SK-N-SH (cell line): ENCODE measurements around the gene MKRN2. TPM values are rescaled to one million over a fixed set of nuclear protein-coding genes. Genes with fewer than 3 reads are reported as not detected.

Source experiments
- CTCF ChIA-PET: fragments of 300-600, 350-600 bp; formaldehyde crosslinking; extraction: SDS; loops from one replicate; lab custom pipeline; 2021; lab: Yijun Ruan, JAX
- POLR2A ChIA-PET: fragments of 350-600 bp; sonication (Branson Sonifier 250); formaldehyde crosslinking; extraction: SDS; loops from one replicate; lab custom pipeline; 2020; ENCODE audit warnings: antibody characterized with exemption, inconsistent platforms; lab: Yijun Ruan, JAX
- DNase-seq: peaks from one replicate; pipeline ENCODE4 v3.0.0; 2012
- H2AFZ ChIP-seq: fragments of 200-600 bp; sonication (generic); 2 replicates; pipeline ENCODE4 v1.8.1; 2016; ENCODE audit warnings: antibody characterized with exemption, mild to moderate bottlenecking, low read depth
- H3F3A ChIP-seq: fragments of 200-600 bp; sonication (generic); replicated peaks from 2 replicates; pipeline ENCODE3; 2016; ENCODE audit warnings: antibody characterized with exemption, mild to moderate bottlenecking; ENCODE audit not compliant: insufficient read depth
- H3K27ac ChIP-seq, 2 experiments: fragments of 200-500 bp in 1 of 2; fragments of 200-600 bp in 1 of 2; sonication (Bioruptor generic) in 1 of 2; sonication (generic), shearing (Covaris generic) in 1 of 2; 2 replicates each; pipeline versions ENCODE4 v1.5.1 to v1.6.1; 2014 to 2016; ENCODE audit warnings: low read depth in 2 of 2, inconsistent platforms in 1 of 2, low read length in 1 of 2, mild to moderate bottlenecking in 1 of 2, mixed read lengths in 1 of 2
- H3K27me3 ChIP-seq: fragments of 200-600 bp; sonication (generic), shearing (Covaris generic); 2 replicates; pipeline ENCODE4 v1.6.1; 2016; ENCODE audit warnings: mixed run types; ENCODE audit not compliant: insufficient read depth
- H3K36me3 ChIP-seq, 2 experiments: fragments of 200-500 bp in 1 of 2; fragments of 200-600 bp in 1 of 2; sonication (Bioruptor generic) in 1 of 2; sonication (generic) in 1 of 2; replicated peaks in 1 of 2; 2 replicates each; pipeline versions ENCODE3 to v1.5.1; 2014 to 2016; ENCODE audit warnings: low read length in 1 of 2, mild to moderate bottlenecking in 1 of 2; ENCODE audit not compliant: insufficient read depth in 2 of 2, control insufficient read depth in 1 of 2
- H3K4me1 ChIP-seq, 2 experiments: fragments of 200-500 bp in 1 of 2; fragments of 200-600 bp in 1 of 2; sonication (Bioruptor generic) in 1 of 2; sonication (generic), shearing (Covaris generic) in 1 of 2; 2 replicates each; pipeline versions ENCODE4 v1.5.1 to v1.6.1; 2014 to 2016; ENCODE audit warnings: low read depth in 1 of 2, low read length in 1 of 2, mixed run types in 1 of 2; ENCODE audit not compliant: insufficient read depth in 2 of 2, control insufficient read depth in 1 of 2
- H3K4me2 ChIP-seq: fragments of 200-600 bp; sonication (generic), shearing (Covaris generic); 2 replicates; pipeline ENCODE4 v1.6.1; 2017; ENCODE audit warnings: mixed run types
- H3K4me3 ChIP-seq, 2 experiments: fragments of 200-500 bp in 1 of 2; fragments of 200-600 bp in 1 of 2; sonication (Bioruptor generic) in 1 of 2; sonication (generic), shearing (Covaris generic) in 1 of 2; 2 replicates each; pipeline versions ENCODE4 v1.5.1 to v1.8.1; 2014 to 2016; ENCODE audit warnings: low read depth in 2 of 2, inconsistent platforms in 1 of 2, low read length in 1 of 2, mild to moderate bottlenecking in 1 of 2, mixed read lengths in 1 of 2, moderate library complexity in 1 of 2
- H3K79me2 ChIP-seq: fragments of 200-600 bp; sonication (generic); 2 replicates; pipeline ENCODE4 v1.8.1; 2017; ENCODE audit warnings: mild to moderate bottlenecking; ENCODE audit not compliant: insufficient read depth
- H3K9ac ChIP-seq: fragments of 200-600 bp; sonication (generic); 2 replicates; pipeline ENCODE4 v1.6.1; 2017; ENCODE audit warnings: mixed run types
- H3K9me2 ChIP-seq: fragments of 200-600 bp; sonication (generic); 2 replicates; pipeline ENCODE4 v1.6.1; 2017; ENCODE audit warnings: mixed run types
- H3K9me3 ChIP-seq: fragments of 200-600 bp; sonication (generic); 2 replicates; pipeline ENCODE4 v1.6.1; 2017; ENCODE audit warnings: mixed run types, mild to moderate bottlenecking, moderate library complexity
- H4K20me1 ChIP-seq: fragments of 200-600 bp; sonication (generic); 2 replicates; pipeline ENCODE4 v1.6.1; 2017; ENCODE audit warnings: mild to moderate bottlenecking, mixed run types; ENCODE audit not compliant: insufficient read depth
- CTCF ChIP-seq: fragments of 200-600 bp; sonication (generic); IDR thresholded peaks from 2 replicates; pipeline ENCODE4 v1.6.1; 2017; ENCODE audit warnings: antibody characterized with exemption, mild to moderate bottlenecking, moderate library complexity
- EZH2phosphoT487 ChIP-seq: fragments of 200-600 bp; sonication (generic); IDR thresholded peaks from 2 replicates; pipeline ENCODE4 v1.6.1; 2017; ENCODE audit warnings: low read depth, mixed run types, mild to moderate bottlenecking, antibody characterized with exemption, moderate library complexity, borderline replicate concordance
- FOXM1 ChIP-seq: IDR thresholded peaks from 2 replicates; pipeline ENCODE4 v1.4.0; 2012; ENCODE audit warnings: low read depth, mild to moderate bottlenecking
- GABPA ChIP-seq: IDR thresholded peaks from 2 replicates; pipeline ENCODE4 v1.4.0; 2012; ENCODE audit warnings: low read depth, mild to moderate bottlenecking
- GATA2 ChIP-seq: sonication (generic); formaldehyde crosslinking; IDR thresholded peaks from 2 replicates; pipeline ENCODE4 v1.5.0; 2020; ENCODE audit warnings: mild to moderate bottlenecking, missing genetic modification reagents
- JUND ChIP-seq: IDR thresholded peaks from 2 replicates; pipeline ENCODE4 v1.4.0; 2012
- MEF2A ChIP-seq: IDR thresholded peaks from 2 replicates; pipeline ENCODE4 v1.4.0; 2012; ENCODE audit warnings: low read depth, borderline replicate concordance
- RAD21 ChIP-seq: IDR thresholded peaks from 2 replicates; pipeline ENCODE4 v1.6.1; 2012; ENCODE audit warnings: mild to moderate bottlenecking, low read length
- RCOR1 ChIP-seq: fragments of 150-350 bp; IDR thresholded peaks from 2 replicates; pipeline ENCODE4 v1.6.1; 2017; ENCODE audit warnings: antibody characterized with exemption, low read length
- SIN3A ChIP-seq: IDR thresholded peaks from 2 replicates; pipeline ENCODE4 v1.6.1; 2012; ENCODE audit warnings: low read depth, mild to moderate bottlenecking, low read length, moderate library complexity, borderline replicate concordance
- SMC3 ChIP-seq: IDR thresholded peaks from 2 replicates; pipeline ENCODE4 v1.6.1; 2012; ENCODE audit warnings: low read depth, low read length, improper control_type of control experiment
- TAF1 ChIP-seq: IDR thresholded peaks from 2 replicates; pipeline ENCODE4 v1.6.1; 2012; ENCODE audit warnings: low read depth, mild to moderate bottlenecking, low read length, moderate library complexity, borderline replicate concordance
- USF1 ChIP-seq: IDR thresholded peaks from 2 replicates; pipeline ENCODE4 v1.4.0; 2012; ENCODE audit warnings: low read depth, borderline replicate concordance
- WGBS: methylation state at CpG from one replicate; pipeline ENCODE4 v1.1.6; 2017; ENCODE audit warnings: low lambda C conversion rate; 5-methylcytosine and 5-hydroxymethylcytosine counted together
- polyA plus RNA-seq, 3 experiments: library from polyadenylated mRNA; depleted of rRNA; stranded (reverse); fragments of >200 nt; gene quantifications; 2 replicates each; pipeline ENCODE4 v1.2.3, GENCODE V29; 2012

The MKRN2 gene
- polyA plus RNA-seq, 1 of the 3 experiments (the other 2 are of a cell fraction): 29.8 TPM

- Histone ChIP-seq H3K9ac (no peak overlapping the region), H3K36me3 (peaks cover 72% of the 10 kb centered on the region in 2 experiments), H3K4me1 (peaks cover 0 to 2% of the 10 kb centered on the region in 2 experiments; a peak in 2 of 4 replicates), H4K20me1 (no peaks in the 10 kb centered on the region), H3K79me2 (no peaks in the 10 kb centered on the region; the same call in 1 of the 2 replicates), H3K27me3 (no peaks in the 10 kb centered on the region), H3F3A (no peaks in the 10 kb centered on the region), H3K4me2 (no peak overlapping the region), H3K9me2 (no peaks in the 10 kb centered on the region), H2AFZ (no peak overlapping the region), H3K4me3 (no peak overlapping the region), H3K9me3 (no peaks in the 10 kb centered on the region), H3K27ac (no peak overlapping the region)
- ChIA-PET CTCF (no interaction called here), POLR2A (interaction anchor here (0.8 kb wide), 1 partner anchor 18 kb away, joined by 3 read pairs; no protein-coding TSS in a partner anchor)
- no peak for DNase-seq
- TF ChIP-seq MEF2A: no peak
- TF ChIP-seq GABPA: no peak
- no peak for TF ChIP-seq RAD21
- no peak for TF ChIP-seq SIN3A
- no peak for TF ChIP-seq EZH2phosphoT487
- no peak for TF ChIP-seq JUND
Measured at GRCh38 chr3:12598890-12599289, 42.0 kb downstream of the MKRN2 start.

GRCh38 chr3:12601072-12601471 lies 44.2 kb downstream of the MKRN2 start:
- POLR2A ChIA-PET: no interaction called here
- H3K27me3 ChIP-seq: no peaks in the 10 kb centered on the region
- no peaks in the 10 kb centered on the region for H3F3A ChIP-seq
- no peak overlapping the region for H3K4me2 ChIP-seq
- no peaks in the 10 kb centered on the region for H3K9me2 ChIP-seq
- WGBS: 85% methylated on average over 1 of the region's 1 CpG
- H2AFZ ChIP-seq: no peak overlapping the region
- H3K9ac ChIP-seq: no peak overlapping the region
- TF ChIP-seq GATA2 (CRISPR knock-in tag): no peak
- no peak for TF ChIP-seq USF1
- no peak for TF ChIP-seq FOXM1
- peak; percentile 25; the same call in 1 of the 2 replicates for TF ChIP-seq CTCF
- TF ChIP-seq SMC3: peak; percentile 18; the same call in 1 of the 2 replicates
- TF ChIP-seq TAF1: no peak
- no peak for TF ChIP-seq RCOR1
- TF ChIP-seq RAD21: peak; percentile 51
- no peak overlapping the region for H3K4me3 ChIP-seq
- peaks cover 74 to 78% of the 10 kb centered on the region in 2 experiments for H3K36me3 ChIP-seq
- H3K79me2 ChIP-seq: peaks cover 4% of the 10 kb centered on the region
- H3K9me3 ChIP-seq: no peaks in the 10 kb centered on the region
- DNase-seq: peak; percentile 21
- H3K27ac ChIP-seq: no peak overlapping the region
- CTCF ChIA-PET: interaction anchor here (0.6 to 1.7 kb wide), 9 partner anchors 11 to 240 kb away, joined by 3 to 6 read pairs (median 3); partner anchors contain the start of gene RPL32
- peaks cover 0 to 2% of the 10 kb centered on the region in 2 experiments; a peak in 2 of 4 replicates for H3K4me1 ChIP-seq
- H4K20me1 ChIP-seq: no peaks in the 10 kb centered on the region
